Eye (tissue), 1 donor: ENCODE measurements around the gene GSG1L.
"Not testable (repeated sequence)": the region's sequence is repeated elsewhere in the genome, so short reads cannot be mapped to it uniquely, and the experiment has no call there.

Experiments used
- DNase-seq: peaks from one replicate; pipeline ENCODE4 v3.0.0-alpha.2; 2015

The GSG1L gene

GRCh38 chr16:27977966-27978365, 85.5 kb downstream of the GSG1L start:
- DNase-seq, result no peak

GRCh38 chr16:27976990-27977389, 86.5 kb downstream of the GSG1L start:
- no peak for DNase-seq

GRCh38 chr16:27974896-27975540, 88.5 kb downstream of the GSG1L start:
- DNase-seq, result no peak

- no peak for DNase-seq
These were observed 89.8 kb downstream of the GSG1L start for GRCh38 chr16:27973678-27974077.

GRCh38 chr16:27972500-27972899, 91.0 kb downstream of the GSG1L start:
- DNase-seq, result peak; percentile 22

- no peak for DNase-seq
These were observed 93.9 kb downstream of the GSG1L start for GRCh38 chr16:27969574-27969973.

GRCh38 chr16:27967169-27967568, 96.3 kb downstream of the GSG1L start:
- no peak for DNase-seq

- DNase-seq, result no peak
These were observed 96.8 kb downstream of the GSG1L start for GRCh38 chr16:27966756-27967155.

- no peak for DNase-seq
These were observed 97.7 kb downstream of the GSG1L start for GRCh38 chr16:27965801-27966200.

- no peak for DNase-seq
These were observed 100.0 kb downstream of the GSG1L start for GRCh38 chr16:27963471-27963965.

- no peak for DNase-seq
These were observed 101.3 kb downstream of the GSG1L start for GRCh38 chr16:27962197-27962596.

GRCh38 chr16:27961296-27961620, 102.3 kb downstream of the GSG1L start:
- DNase-seq, result no peak

GRCh38 chr16:27960619-27961295, 102.8 kb downstream of the GSG1L start:
- DNase-seq, result no peak

- no peak for DNase-seq
These were observed 103.6 kb downstream of the GSG1L start for GRCh38 chr16:27959914-27960313.

- DNase-seq, result no peak
These were observed 109.3 kb downstream of the GSG1L start for GRCh38 chr16:27954191-27954590.

GRCh38 chr16:27952811-27953210, 110.7 kb downstream of the GSG1L start:
- no peak for DNase-seq

GRCh38 chr16:27951489-27952120, 111.9 kb downstream of the GSG1L start:
- peak; percentile 54 for DNase-seq

- DNase-seq, result no peak
These were observed 113.2 kb downstream of the GSG1L start for GRCh38 chr16:27950206-27950887.

- no peak for DNase-seq
These were observed 115.8 kb downstream of the GSG1L start for GRCh38 chr16:27947696-27948095.

- DNase-seq, result peak; percentile 85
These were observed 118.1 kb downstream of the GSG1L start for GRCh38 chr16:27945233-27945973.

- no peak for DNase-seq
These were observed 119.7 kb downstream of the GSG1L start for GRCh38 chr16:27943766-27944165.

- not testable (repeated sequence) for DNase-seq
These were observed 121.4 kb downstream of the GSG1L start for GRCh38 chr16:27942071-27942470.

GRCh38 chr16:27935076-27935475, 128.4 kb downstream of the GSG1L start:
- no peak for DNase-seq
